ENCODE measurements around the gene GPR27.

DNA sequence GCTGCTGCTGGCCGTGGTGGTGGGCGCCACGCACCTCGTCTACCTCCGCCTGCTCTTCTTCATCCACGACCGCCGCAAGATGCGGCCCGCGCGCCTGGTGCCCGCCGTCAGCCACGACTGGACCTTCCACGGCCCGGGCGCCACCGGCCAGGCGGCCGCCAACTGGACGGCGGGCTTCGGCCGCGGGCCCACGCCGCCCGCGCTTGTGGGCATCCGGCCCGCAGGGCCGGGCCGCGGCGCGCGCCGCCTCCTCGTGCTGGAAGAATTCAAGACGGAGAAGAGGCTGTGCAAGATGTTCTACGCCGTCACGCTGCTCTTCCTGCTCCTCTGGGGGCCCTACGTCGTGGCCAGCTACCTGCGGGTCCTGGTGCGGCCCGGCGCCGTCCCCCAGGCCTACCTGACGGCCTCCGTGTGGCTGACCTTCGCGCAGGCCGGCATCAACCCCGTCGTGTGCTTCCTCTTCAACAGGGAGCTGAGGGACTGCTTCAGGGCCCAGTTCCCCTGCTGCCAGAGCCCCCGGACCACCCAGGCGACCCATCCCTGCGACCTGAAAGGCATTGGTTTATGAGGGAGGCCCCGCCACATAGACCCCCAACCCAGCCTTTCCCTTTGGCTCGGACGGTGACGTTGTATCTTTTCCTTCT is 1.1 kb downstream of the GPR27 start:
- TF ChIP-seq, protein P1, sequence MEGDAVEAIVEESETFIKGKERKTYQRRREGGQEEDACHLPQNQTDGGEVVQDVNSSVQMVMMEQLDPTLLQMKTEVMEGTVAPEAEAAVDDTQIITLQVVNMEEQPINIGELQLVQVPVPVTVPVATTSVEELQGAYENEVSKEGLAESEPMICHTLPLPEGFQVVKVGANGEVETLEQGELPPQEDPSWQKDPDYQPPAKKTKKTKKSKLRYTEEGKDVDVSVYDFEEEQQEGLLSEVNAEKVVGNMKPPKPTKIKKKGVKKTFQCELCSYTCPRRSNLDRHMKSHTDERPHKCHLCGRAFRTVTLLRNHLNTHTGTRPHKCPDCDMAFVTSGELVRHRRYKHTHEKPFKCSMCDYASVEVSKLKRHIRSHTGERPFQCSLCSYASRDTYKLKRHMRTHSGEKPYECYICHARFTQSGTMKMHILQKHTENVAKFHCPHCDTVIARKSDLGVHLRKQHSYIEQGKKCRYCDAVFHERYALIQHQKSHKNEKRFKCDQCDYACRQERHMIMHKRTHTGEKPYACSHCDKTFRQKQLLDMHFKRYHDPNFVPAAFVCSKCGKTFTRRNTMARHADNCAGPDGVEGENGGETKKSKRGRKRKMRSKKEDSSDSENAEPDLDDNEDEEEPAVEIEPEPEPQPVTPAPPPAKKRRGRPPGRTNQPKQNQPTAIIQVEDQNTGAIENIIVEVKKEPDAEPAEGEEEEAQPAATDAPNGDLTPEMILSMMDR (IDR thresholded peaks at IDR 0.05; ENCODE audit: insufficient read depth, low read length, poor library complexity, severe bottlenecking) = no peak
- no peak for TF ChIP-seq EZH2phosphoT487 (conservative IDR thresholded peaks at IDR 0.05; ENCODE audit: low read length)

All from SU-DHL-6 (cell line).